ENCODE data around the gene PPHLN1.

GRCh38 chr12:42409471-42409870 is 83.5 kb downstream of the PPHLN1 start:
- TF ChIP-seq POLR2A (IDR thresholded peaks at IDR 0.05) (no peak), POLR2AphosphoS5 (IDR thresholded peaks at IDR 0.05) (no peak)
- TF ChIP-seq, protein P1, sequence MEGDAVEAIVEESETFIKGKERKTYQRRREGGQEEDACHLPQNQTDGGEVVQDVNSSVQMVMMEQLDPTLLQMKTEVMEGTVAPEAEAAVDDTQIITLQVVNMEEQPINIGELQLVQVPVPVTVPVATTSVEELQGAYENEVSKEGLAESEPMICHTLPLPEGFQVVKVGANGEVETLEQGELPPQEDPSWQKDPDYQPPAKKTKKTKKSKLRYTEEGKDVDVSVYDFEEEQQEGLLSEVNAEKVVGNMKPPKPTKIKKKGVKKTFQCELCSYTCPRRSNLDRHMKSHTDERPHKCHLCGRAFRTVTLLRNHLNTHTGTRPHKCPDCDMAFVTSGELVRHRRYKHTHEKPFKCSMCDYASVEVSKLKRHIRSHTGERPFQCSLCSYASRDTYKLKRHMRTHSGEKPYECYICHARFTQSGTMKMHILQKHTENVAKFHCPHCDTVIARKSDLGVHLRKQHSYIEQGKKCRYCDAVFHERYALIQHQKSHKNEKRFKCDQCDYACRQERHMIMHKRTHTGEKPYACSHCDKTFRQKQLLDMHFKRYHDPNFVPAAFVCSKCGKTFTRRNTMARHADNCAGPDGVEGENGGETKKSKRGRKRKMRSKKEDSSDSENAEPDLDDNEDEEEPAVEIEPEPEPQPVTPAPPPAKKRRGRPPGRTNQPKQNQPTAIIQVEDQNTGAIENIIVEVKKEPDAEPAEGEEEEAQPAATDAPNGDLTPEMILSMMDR (IDR thresholded peaks at IDR 0.05): no peak
